A549 (cell line): Measurements from ENCODE around the gene GSS. TPM values are rescaled to one million over a fixed set of nuclear protein-coding genes. Genes with fewer than 3 reads are reported as not detected.

Experiments used
- ATAC-seq, 2 experiments: fragments of 200-7000 bp in 1 of 2; fragments of >200 bp in 1 of 2; cut with Nextera tagmentation in 1 of 2; cut with Tn5 transposase in 1 of 2; 3 replicates each; pipeline versions ENCODE4 v1.8.0 to v1.9.1; 2018 to 2020; ENCODE audit warnings: mild to moderate bottlenecking in 1 of 2, moderate library complexity in 1 of 2
- CTCF ChIA-PET: fragments of 300-600 bp; sonication (Branson Sonifier 250); formaldehyde crosslinking; extraction: SDS; loops from one replicate; lab custom pipeline; 2021; ENCODE audit warnings: antibody characterized with exemption, inconsistent platforms; lab: Yijun Ruan, JAX
- POLR2A ChIA-PET: fragments of 350-600 bp; formaldehyde crosslinking; extraction: SDS; loops from one replicate; lab custom pipeline; 2021; ENCODE audit warnings: antibody characterized with exemption, inconsistent platforms; lab: Yijun Ruan, JAX
- DNase-seq, 2 experiments: peaks; one replicate each; pipeline versions ENCODE4 v3.0.0 to v3.0.0-alpha.2; 2011 to 2016; ENCODE audit warnings: low read depth in 1 of 2, low spot score in 1 of 2
- FAIRE-seq: peaks from 2 replicates; lab custom pipeline; 2011; peaks lifted over from hg19 to GRCh38; lab: Jason Lieb, UNC
- H3K27ac ChIP-seq, 2 experiments: fragments of >200 bp; sonication (Bioruptor Twin); formaldehyde crosslinking; 3 replicates each; pipeline ENCODE4 v1.5.1; 2016 to 2017
- H3K4me1 ChIP-seq: fragments of >200 bp; sonication (Bioruptor Twin); formaldehyde crosslinking; 3 replicates; pipeline ENCODE4 v1.6.1; 2016
- H3K4me2 ChIP-seq: fragments of >200 bp; sonication (Bioruptor Twin); formaldehyde crosslinking; 3 replicates; pipeline ENCODE4 v1.6.1; 2016
- H3K4me3 ChIP-seq: fragments of >200 bp; sonication (Bioruptor Twin); formaldehyde crosslinking; 3 replicates; pipeline ENCODE4 v1.5.1; 2016
- H3K9me3 ChIP-seq: fragments of >200 bp; sonication (Bioruptor Twin); formaldehyde crosslinking; 3 replicates; pipeline ENCODE4 v1.6.1; 2016
- ATOH8 ChIP-seq: fragments of 250-450 bp; sonication (Bioruptor Pico); IDR thresholded peaks from 2 replicates; pipeline ENCODE4 v1.5.0; 2020; ENCODE audit warnings: low read depth, mild to moderate bottlenecking, moderate library complexity
- CBX2 ChIP-seq: fragments of 200-600 bp; sonication (generic); IDR thresholded peaks from 2 replicates; pipeline ENCODE4 v1.6.1; 2016; ENCODE audit warnings: low read depth, mild to moderate bottlenecking, borderline replicate concordance
- CEBPB ChIP-seq, 2 experiments: fragments of >200 bp in 1 of 2; sonication (Bioruptor Twin) in 1 of 2; formaldehyde crosslinking in 1 of 2; IDR thresholded peaks; 2 replicates each; pipeline ENCODE4 v1.6.1; 2012 to 2016
- EHF ChIP-seq: fragments of 250-450 bp; sonication (Bioruptor Pico); IDR thresholded peaks from 2 replicates; pipeline ENCODE4 v1.5.0; 2020; ENCODE audit warnings: mild to moderate bottlenecking
- EHMT2 ChIP-seq: fragments of 200-600 bp; sonication (generic); IDR thresholded peaks from 2 replicates; pipeline ENCODE4 v1.6.1; 2016; ENCODE audit warnings: antibody characterized with exemption, low read depth, mild to moderate bottlenecking, moderate library complexity
- GATA3 ChIP-seq: IDR thresholded peaks from 2 replicates; pipeline ENCODE4 v1.6.1; 2012; ENCODE audit warnings: borderline replicate concordance
- HES2 ChIP-seq: fragments of >200 bp; sonication (Bioruptor Twin); formaldehyde crosslinking; IDR thresholded peaks from 2 replicates; pipeline ENCODE4 v1.6.1; 2016
- HOXB13 ChIP-seq: fragments of 250-450 bp; sonication (Bioruptor Pico); IDR thresholded peaks from 2 replicates; pipeline ENCODE4 v1.5.0; 2020; ENCODE audit warnings: low read depth, mild to moderate bottlenecking, moderate library complexity
- HOXB5 ChIP-seq: fragments of 250-450 bp; sonication (Bioruptor Pico); IDR thresholded peaks from 2 replicates; pipeline ENCODE4 v1.5.0; 2020; ENCODE audit warnings: mild to moderate bottlenecking, moderate library complexity
- JUN ChIP-seq, 2 experiments: fragments of >200 bp; sonication (Bioruptor Twin); formaldehyde crosslinking; IDR thresholded peaks; 2 replicates in 1 of 2; 3 replicates in 1 of 2; pipeline ENCODE4 v1.6.1; 2016 to 2017
- KDM1A ChIP-seq: fragments of 200-600 bp; sonication (generic); IDR thresholded peaks from 2 replicates; pipeline ENCODE4 v1.6.1; 2016; ENCODE audit warnings: low read depth, mild to moderate bottlenecking
- MAFK ChIP-seq: fragments of 450-650 bp; IDR thresholded peaks from 2 replicates; pipeline ENCODE4 v1.6.1; 2014; ENCODE audit not compliant: partially characterized antibody
- MAX ChIP-seq: IDR thresholded peaks from 2 replicates; pipeline ENCODE4 v1.6.1; 2012
- MAZ ChIP-seq: fragments of 150-350 bp; IDR thresholded peaks from 2 replicates; pipeline ENCODE4 v1.6.1; 2014; ENCODE audit warnings: antibody characterized with exemption, low read depth, low read length, borderline replicate concordance
- MYC ChIP-seq: IDR thresholded peaks from 2 replicates; pipeline ENCODE4 v1.6.1; 2012; ENCODE audit warnings: mild to moderate bottlenecking, inconsistent platforms, low read length, improper control_type of control experiment, borderline replicate concordance
- NFE2L2 ChIP-seq: fragments of 150-350 bp; conservative IDR thresholded peaks from 2 replicates; pipeline ENCODE4 v1.6.1; 2014; ENCODE audit warnings: low read length
- NR3C1 ChIP-seq: fragments of >200 bp; sonication (Bioruptor Twin); formaldehyde crosslinking; IDR thresholded peaks from 3 replicates; pipeline ENCODE4 v1.6.1; 2017
- POLR2A ChIP-seq: IDR thresholded peaks from 2 replicates; pipeline ENCODE4 v1.6.1; 2012; ENCODE audit warnings: mild to moderate bottlenecking, low read length
- RAD21 ChIP-seq, 2 experiments: fragments of >200 bp in 1 of 2; sonication (Bioruptor Twin) in 1 of 2; formaldehyde crosslinking in 1 of 2; IDR thresholded peaks in 1 of 2; conservative IDR thresholded peaks in 1 of 2; 2 replicates in 1 of 2; 3 replicates in 1 of 2; pipeline ENCODE4 v1.6.1; 2012 to 2018; ENCODE audit warnings: inconsistent platforms in 1 of 2
- RCOR1 ChIP-seq: fragments of 150-350 bp; IDR thresholded peaks from 2 replicates; pipeline ENCODE4 v1.6.1; 2014; ENCODE audit warnings: antibody characterized with exemption, low read length, low read depth
- REST ChIP-seq: fragments of 200-600 bp; sonication (generic); IDR thresholded peaks from 2 replicates; pipeline ENCODE4 v1.6.1; 2016; ENCODE audit warnings: antibody characterized with exemption, mild to moderate bottlenecking, moderate library complexity
- SMC3 ChIP-seq: fragments of >200 bp; sonication (Bioruptor Twin); formaldehyde crosslinking; IDR thresholded peaks from 3 replicates; pipeline ENCODE4 v1.6.1; 2018; ENCODE audit warnings: inconsistent platforms
- SREBF2 ChIP-seq: fragments of 450-650 bp; IDR thresholded peaks from 2 replicates; pipeline ENCODE4 v1.6.1; 2014; ENCODE audit warnings: mild to moderate bottlenecking, moderate library complexity
- TP53 ChIP-seq: fragments of 250-450 bp; sonication (Bioruptor Pico); IDR thresholded peaks from 2 replicates; pipeline ENCODE4 v1.5.0; 2021; ENCODE audit warnings: mild to moderate bottlenecking, moderate library complexity
- ZSCAN20 ChIP-seq: fragments of 250-450 bp; sonication (Bioruptor Pico); IDR thresholded peaks from 2 replicates; pipeline ENCODE4 v1.8.0; 2022; ENCODE audit warnings: mild to moderate bottlenecking, moderate library complexity
- WGBS: methylation state at CpG from one replicate; pipeline ENCODE4 v1.1.6; 2017; ENCODE audit errors: missing lambda C conversion rate; 5-methylcytosine and 5-hydroxymethylcytosine counted together
- polyA plus RNA-seq, 4 experiments: library from polyadenylated mRNA; depleted of rRNA in 3 of 4; stranded (reverse); fragments of >200 nt; fragmentation: RNase III in 1 of 4; extraction: RNeasy Plus Mini Kit Qiagen cat#74134 plus additional on column Dnase treatment in 1 of 4; gene quantifications; 2 replicates in 3 of 4; 3 replicates in 1 of 4; pipeline ENCODE4 v1.2.3, GENCODE V29; 2011 to 2017
- TF ChIP-seq, protein P1 (sequence below): IDR thresholded peaks from 2 replicates; pipeline ENCODE4 v1.6.1; 2012; ENCODE audit warnings: low read depth, borderline replicate concordance
- TF ChIP-seq, protein P2 (sequence below): fragments of 150-350 bp; IDR thresholded peaks from 2 replicates; pipeline ENCODE4 v1.6.1; 2014; ENCODE audit warnings: low read depth, mild to moderate bottlenecking, low read length
- TF ChIP-seq, protein P3 (sequence below): fragments of 250-450 bp; sonication (Bioruptor Pico); IDR thresholded peaks from 2 replicates; pipeline ENCODE4 v1.5.0; 2021; ENCODE audit warnings: mild to moderate bottlenecking, moderate library complexity, borderline replicate concordance

Gene GSS
- polyA plus RNA-seq, 2 of the 4 experiments (the other 2 are of a cell fraction) = 57.1 to 92.4 TPM

DNA sequence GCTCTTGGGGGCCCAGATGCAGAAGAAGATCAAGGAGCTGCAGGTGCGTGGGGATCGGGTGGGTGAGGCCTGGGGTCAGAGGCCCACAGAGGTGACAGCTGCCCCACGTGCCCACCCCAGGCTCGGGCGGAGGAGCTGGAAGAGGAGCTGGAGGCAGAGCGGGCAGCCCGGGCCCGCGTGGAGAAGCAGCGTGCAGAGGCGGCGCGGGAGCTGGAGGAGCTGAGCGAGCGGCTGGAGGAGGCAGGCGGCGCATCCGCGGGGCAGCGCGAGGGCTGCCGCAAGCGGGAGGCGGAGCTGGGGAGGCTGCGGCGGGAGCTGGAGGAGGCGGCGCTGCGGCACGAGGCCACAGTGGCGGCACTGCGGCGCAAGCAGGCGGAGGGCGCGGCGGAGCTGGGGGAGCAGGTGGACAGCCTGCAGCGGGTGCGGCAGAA is 41.5 kb upstream of the GSS start:
- no peak for FAIRE-seq
- CTCF ChIA-PET = interaction anchor here (0.9 to 3.3 kb wide), 4 partner anchors 10 to 123 kb away, joined by 3 to 19 read pairs (median 3); partner anchors contain the start of gene GGT7

DNA sequence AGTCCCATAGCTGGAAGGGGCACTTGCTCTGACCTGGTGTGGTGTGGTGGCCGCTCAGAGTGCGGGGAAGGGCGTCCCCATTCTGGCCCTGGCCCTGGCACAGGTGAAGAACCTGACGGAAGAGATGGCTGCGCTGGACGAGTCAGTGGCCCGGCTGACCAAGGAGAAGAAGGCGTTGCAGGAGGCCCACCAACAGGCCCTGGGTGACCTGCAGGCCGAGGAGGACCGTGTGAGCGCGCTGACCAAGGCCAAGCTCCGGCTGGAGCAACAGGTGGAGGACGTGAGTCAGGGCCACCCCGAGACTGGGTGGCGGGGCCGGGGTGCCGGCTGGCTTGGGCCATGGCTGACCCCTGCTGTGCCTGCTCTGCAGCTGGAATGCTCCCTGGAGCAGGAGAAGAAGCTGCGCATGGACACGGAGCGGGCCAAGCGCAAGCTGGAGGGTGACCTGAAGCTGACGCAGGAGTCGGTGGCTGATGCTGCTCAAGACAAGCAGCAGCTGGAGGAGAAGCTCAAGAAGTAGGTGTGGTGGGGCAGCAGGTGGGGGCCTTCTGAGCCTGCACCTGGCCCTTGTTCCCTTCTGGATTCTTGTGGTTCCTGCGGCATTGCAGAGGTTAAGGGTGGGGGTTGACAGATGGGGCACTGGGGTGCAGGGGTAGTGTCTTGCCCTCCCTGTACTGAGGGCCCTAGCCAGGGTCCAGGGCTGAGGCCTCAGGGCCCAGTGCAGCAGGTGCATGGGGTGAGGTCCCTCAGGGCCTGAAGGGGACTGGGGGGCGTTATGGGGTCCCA is 40.8 kb upstream of the GSS start:
- DNase-seq (no peak), FAIRE-seq (no peak), ATAC-seq (no peak)
- Histone ChIP-seq H3K9me3 (no peaks in the 10 kb centered on the region), H3K4me3 (no peak overlapping the region), H3K4me2 (no peak overlapping the region), H3K27ac (no peak overlapping the region), H3K4me1 (no peaks in the 10 kb centered on the region)
- ChIA-PET CTCF (interaction anchor here (0.6 to 3.3 kb wide), 4 partner anchors 9 to 123 kb away, joined by 3 to 19 read pairs (median 3); partner anchors contain the start of gene GGT7), POLR2A (no interaction called here)
- TF ChIP-seq, protein P1, sequence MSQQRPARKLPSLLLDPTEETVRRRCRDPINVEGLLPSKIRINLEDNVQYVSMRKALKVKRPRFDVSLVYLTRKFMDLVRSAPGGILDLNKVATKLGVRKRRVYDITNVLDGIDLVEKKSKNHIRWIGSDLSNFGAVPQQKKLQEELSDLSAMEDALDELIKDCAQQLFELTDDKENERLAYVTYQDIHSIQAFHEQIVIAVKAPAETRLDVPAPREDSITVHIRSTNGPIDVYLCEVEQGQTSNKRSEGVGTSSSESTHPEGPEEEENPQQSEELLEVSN = no peak
- TF ChIP-seq JUN (IDR thresholded peaks at IDR 0.05) = no peak
- no peak for TF ChIP-seq KDM1A
- TF ChIP-seq, protein P2, sequence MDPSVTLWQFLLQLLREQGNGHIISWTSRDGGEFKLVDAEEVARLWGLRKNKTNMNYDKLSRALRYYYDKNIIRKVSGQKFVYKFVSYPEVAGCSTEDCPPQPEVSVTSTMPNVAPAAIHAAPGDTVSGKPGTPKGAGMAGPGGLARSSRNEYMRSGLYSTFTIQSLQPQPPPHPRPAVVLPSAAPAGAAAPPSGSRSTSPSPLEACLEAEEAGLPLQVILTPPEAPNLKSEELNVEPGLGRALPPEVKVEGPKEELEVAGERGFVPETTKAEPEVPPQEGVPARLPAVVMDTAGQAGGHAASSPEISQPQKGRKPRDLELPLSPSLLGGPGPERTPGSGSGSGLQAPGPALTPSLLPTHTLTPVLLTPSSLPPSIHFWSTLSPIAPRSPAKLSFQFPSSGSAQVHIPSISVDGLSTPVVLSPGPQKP = no peak
- no peak for TF ChIP-seq CBX2
- TF ChIP-seq EHMT2 = no peak
- no peak for TF ChIP-seq REST
- TF ChIP-seq MYC = no peak
- no peak for TF ChIP-seq SREBF2
- no peak for TF ChIP-seq POLR2A
- no peak for TF ChIP-seq ZSCAN20 (CRISPR knock-in tag)
- TF ChIP-seq RCOR1 = no peak
- no peak for TF ChIP-seq ATOH8 (CRISPR knock-in tag)
- no peak for TF ChIP-seq CEBPB (IDR thresholded peaks at IDR 0.05)
- TF ChIP-seq HES2 = no peak
- TF ChIP-seq GATA3 = no peak
- 91% methylated on average over 21 of the region's 26 CpGs for WGBS

More for the DNA sequence above, 41.5 kb upstream of the GSS start:
- ATAC-seq (no peak), DNase-seq (no peak)
- no peak overlapping the region for H3K4me2 ChIP-seq
- H3K4me1 ChIP-seq = no peaks in the 10 kb centered on the region
- no peak overlapping the region for H3K27ac ChIP-seq
- H3K9me3 ChIP-seq = no peaks in the 10 kb centered on the region
- POLR2A ChIA-PET = no interaction called here
- TF ChIP-seq NFE2L2 = no peak
- TF ChIP-seq TP53 = no peak
- no peak for TF ChIP-seq HOXB5
- no peak for TF ChIP-seq HOXB13 (CRISPR knock-in tag)
- TF ChIP-seq RCOR1 = no peak
- TF ChIP-seq MAX = no peak
- no peak for TF ChIP-seq JUN (IDR thresholded peaks at IDR 0.05)
- TF ChIP-seq NR3C1 = no peak
- no peak for TF ChIP-seq RAD21 (conservative IDR thresholded peaks at IDR 0.05 in 1 of 2, IDR thresholded peaks at IDR 0.05 in 1 of 2)
- TF ChIP-seq MAFK = no peak
- no peak for TF ChIP-seq SREBF2
- TF ChIP-seq, protein P3, sequence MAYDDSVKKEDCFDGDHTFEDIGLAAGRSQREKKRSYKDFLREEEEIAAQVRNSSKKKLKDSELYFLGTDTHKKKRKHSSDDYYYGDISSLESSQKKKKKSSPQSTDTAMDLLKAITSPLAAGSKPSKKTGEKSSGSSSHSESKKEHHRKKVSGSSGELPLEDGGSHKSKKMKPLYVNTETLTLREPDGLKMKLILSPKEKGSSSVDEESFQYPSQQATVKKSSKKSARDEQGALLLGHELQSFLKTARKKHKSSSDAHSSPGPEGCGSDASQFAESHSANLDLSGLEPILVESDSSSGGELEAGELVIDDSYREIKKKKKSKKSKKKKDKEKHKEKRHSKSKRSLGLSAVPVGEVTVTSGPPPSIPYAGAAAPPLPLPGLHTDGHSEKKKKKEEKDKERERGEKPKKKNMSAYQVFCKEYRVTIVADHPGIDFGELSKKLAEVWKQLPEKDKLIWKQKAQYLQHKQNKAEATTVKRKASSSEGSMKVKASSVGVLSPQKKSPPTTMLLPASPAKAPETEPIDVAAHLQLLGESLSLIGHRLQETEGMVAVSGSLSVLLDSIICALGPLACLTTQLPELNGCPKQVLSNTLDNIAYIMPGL (CRISPR knock-in tag) = no peak
- TF ChIP-seq MAZ = no peak
- TF ChIP-seq EHF (CRISPR knock-in tag) = no peak
- TF ChIP-seq ATOH8 (CRISPR knock-in tag) = no peak
- no peak for TF ChIP-seq EHMT2
- TF ChIP-seq SMC3 = no peak
- TF ChIP-seq ZSCAN20 (CRISPR knock-in tag) = no peak
- TF ChIP-seq GATA3 = no peak
- no peak overlapping the region for H3K4me3 ChIP-seq
- WGBS = 95% methylated on average over 39 of the region's 39 CpGs
